Measurements from ENCODE around the gene PTPRG.

DNA sequence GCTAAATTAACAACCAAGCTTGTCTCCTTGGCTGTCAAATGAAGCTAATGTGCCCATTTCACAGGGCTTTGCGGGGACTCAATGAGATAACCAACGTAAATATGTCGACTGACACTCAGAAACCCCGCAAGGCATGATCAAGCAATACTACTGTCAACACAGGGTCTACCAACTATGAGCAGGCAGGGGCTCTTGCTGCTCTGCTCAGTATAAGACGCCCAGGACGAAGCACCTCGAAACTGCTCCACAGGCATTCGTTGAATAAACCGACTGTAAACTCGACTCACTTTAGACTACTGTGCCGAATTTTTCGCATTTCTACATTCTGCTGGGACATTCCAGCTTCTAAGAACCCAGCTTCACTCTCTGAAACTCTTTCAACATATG, 757.0 kb downstream of the PTPRG start:
- TF ChIP-seq, protein P1, sequence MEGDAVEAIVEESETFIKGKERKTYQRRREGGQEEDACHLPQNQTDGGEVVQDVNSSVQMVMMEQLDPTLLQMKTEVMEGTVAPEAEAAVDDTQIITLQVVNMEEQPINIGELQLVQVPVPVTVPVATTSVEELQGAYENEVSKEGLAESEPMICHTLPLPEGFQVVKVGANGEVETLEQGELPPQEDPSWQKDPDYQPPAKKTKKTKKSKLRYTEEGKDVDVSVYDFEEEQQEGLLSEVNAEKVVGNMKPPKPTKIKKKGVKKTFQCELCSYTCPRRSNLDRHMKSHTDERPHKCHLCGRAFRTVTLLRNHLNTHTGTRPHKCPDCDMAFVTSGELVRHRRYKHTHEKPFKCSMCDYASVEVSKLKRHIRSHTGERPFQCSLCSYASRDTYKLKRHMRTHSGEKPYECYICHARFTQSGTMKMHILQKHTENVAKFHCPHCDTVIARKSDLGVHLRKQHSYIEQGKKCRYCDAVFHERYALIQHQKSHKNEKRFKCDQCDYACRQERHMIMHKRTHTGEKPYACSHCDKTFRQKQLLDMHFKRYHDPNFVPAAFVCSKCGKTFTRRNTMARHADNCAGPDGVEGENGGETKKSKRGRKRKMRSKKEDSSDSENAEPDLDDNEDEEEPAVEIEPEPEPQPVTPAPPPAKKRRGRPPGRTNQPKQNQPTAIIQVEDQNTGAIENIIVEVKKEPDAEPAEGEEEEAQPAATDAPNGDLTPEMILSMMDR (IDR thresholded peaks at IDR 0.05 in 4 of 5, conservative IDR thresholded peaks at IDR 0.05 in 1 of 5): no peak
- no peak for TF ChIP-seq POLR2A (IDR thresholded peaks at IDR 0.05)
